ENCODE data around the gene TMEM242.

The TMEM242 gene

GRCh38 chr6:157284738-157285421, 38.4 kb downstream of the TMEM242 start:
- H3K4me3 ChIP-seq (ENCODE audit: low read depth, low read length) = no peak overlapping the region
- TF ChIP-seq, protein P1, sequence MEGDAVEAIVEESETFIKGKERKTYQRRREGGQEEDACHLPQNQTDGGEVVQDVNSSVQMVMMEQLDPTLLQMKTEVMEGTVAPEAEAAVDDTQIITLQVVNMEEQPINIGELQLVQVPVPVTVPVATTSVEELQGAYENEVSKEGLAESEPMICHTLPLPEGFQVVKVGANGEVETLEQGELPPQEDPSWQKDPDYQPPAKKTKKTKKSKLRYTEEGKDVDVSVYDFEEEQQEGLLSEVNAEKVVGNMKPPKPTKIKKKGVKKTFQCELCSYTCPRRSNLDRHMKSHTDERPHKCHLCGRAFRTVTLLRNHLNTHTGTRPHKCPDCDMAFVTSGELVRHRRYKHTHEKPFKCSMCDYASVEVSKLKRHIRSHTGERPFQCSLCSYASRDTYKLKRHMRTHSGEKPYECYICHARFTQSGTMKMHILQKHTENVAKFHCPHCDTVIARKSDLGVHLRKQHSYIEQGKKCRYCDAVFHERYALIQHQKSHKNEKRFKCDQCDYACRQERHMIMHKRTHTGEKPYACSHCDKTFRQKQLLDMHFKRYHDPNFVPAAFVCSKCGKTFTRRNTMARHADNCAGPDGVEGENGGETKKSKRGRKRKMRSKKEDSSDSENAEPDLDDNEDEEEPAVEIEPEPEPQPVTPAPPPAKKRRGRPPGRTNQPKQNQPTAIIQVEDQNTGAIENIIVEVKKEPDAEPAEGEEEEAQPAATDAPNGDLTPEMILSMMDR (IDR thresholded peaks at IDR 0.05; ENCODE audit: insufficient read depth, low read depth, low read length, missing control alignments) = no peak
- no peak for DNase-seq (ENCODE audit: low read depth)

GRCh38 chr6:157283900-157284737, 39.2 kb downstream of the TMEM242 start:
- H3K4me3 ChIP-seq (ENCODE audit: low read depth, low read length) = no peak overlapping the region
- TF ChIP-seq, protein P1 (IDR thresholded peaks at IDR 0.05; ENCODE audit: insufficient read depth, low read depth, low read length, missing control alignments) = no peak
- no peak for DNase-seq (ENCODE audit: low read depth)

DNA sequence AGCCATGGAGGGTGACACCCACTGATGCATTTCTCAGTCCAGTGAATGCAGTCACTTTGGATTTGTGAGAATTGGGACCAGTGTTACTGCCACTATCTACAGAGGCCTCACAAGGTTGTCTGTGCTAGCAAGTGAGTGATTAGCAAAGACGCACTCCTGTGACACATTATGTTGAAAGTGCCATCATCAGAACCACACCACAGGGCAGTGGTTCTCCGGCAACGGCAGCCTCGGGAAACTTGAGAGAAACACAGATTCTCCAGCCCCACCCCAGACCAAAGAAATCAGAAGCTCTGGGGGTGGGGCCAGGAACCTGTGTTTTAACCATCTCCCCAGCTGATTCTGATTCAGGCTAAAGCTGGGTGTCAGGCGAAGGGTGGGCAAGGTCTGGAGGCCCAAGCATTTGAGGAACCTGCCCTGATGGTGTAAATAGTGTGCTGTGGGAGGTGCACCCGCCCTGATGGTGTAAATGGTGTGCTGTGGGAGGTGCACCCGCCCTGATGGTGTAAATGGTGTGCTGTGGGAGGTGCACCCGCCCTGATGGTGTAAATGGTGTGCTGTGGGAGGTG, 39.9 kb downstream of the TMEM242 start:
- no peak for DNase-seq (ENCODE audit: low read depth)
- H3K4me3 ChIP-seq (ENCODE audit: low read depth, low read length) = no peak overlapping the region
- TF ChIP-seq, protein P1 (IDR thresholded peaks at IDR 0.05; ENCODE audit: insufficient read depth, low read depth, low read length, missing control alignments) = no peak

- DNase-seq (ENCODE audit: low read depth) = no peak
- TF ChIP-seq, protein P1 (IDR thresholded peaks at IDR 0.05; ENCODE audit: insufficient read depth, low read depth, low read length, missing control alignments) = no peak
- H3K4me3 ChIP-seq (ENCODE audit: low read depth, low read length) = no peak overlapping the region
These were observed 41.0 kb downstream of the TMEM242 start for GRCh38 chr6:157282284-157282683.

GRCh38 chr6:157281570-157281969, 41.7 kb downstream of the TMEM242 start:
- H3K4me3 ChIP-seq (ENCODE audit: low read depth, low read length) = no peak overlapping the region
- peak; percentile 37 for DNase-seq (ENCODE audit: low read depth)
- TF ChIP-seq, protein P1 (IDR thresholded peaks at IDR 0.05; ENCODE audit: insufficient read depth, low read depth, low read length, missing control alignments) = peak; percentile 32

- DNase-seq (ENCODE audit: low read depth) = no peak
- TF ChIP-seq, protein P1 (IDR thresholded peaks at IDR 0.05; ENCODE audit: insufficient read depth, low read depth, low read length, missing control alignments) = no peak
- H3K4me3 ChIP-seq (ENCODE audit: low read depth, low read length) = no peak overlapping the region
These were observed 42.4 kb downstream of the TMEM242 start for GRCh38 chr6:157280947-157281346.
